Skin of body (tissue), 3 donors: ENCODE data around the gene MORC1. TPM values are rescaled to one million over a fixed set of nuclear protein-coding genes. Genes with fewer than 3 reads are reported as not detected.

Experiments used
- DNase-seq: peaks from one replicate; lab custom pipeline; 2025; lab: John Stamatoyannopoulos, UW
- small RNA-seq: library from RNA; depleted of rRNA; stranded (forward); fragments of <200 nt; gene quantifications from one replicate; pipeline ENCODE3, GENCODE V24; 2014; ENCODE audit warnings: low replicate concordance
- total RNA-seq: library from RNA; depleted of rRNA; stranded (reverse); fragments of >200 nt; gene quantifications from one replicate; pipeline ENCODE4 v1.2.3, GENCODE V29; 2014

Gene MORC1
- total RNA-seq, 1 donor from 2014 or later = not detected

DNA sequence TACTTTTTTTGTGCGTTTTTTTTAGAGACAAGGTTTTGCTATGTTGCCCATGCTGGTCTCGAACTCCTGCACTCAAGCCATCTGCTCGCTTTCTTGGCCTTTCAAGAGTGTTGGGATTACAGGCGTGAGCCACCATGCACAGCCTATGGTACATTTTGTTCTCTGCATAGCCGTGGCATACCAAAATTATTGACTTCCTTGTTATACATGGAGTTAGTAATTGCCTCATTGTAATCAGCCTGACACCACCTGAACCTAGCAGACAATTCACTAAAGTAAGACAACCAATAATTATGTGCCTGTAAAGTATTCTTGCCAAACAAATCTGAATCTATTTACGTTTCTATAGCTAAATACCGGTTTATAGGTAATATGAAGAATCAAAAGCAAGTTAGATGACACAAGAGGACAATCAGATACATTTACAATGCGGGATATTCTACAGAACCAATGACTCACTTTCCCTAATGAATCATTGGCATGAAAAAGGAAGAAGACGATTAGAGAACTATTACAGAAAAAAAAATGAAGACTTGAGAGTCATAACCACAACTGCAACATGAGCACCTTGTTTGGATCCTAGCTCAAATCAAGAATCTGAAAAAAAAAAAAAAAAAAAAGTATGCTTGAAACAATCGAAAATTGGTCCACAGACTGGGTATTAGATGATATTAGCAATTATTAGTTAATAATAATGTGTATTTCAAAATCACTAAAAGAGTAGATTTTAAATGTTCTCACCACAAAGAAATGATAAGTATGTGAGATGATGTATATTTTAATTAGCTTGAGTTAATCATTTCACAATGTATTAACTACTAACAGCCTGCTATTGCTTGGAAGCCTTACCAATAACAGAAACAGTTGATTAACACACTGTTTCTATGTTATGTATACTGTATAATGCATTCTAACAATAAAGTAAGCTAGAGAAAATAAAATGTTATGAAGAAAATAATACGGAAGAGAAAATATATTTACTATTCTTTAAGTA is 171.3 kb downstream of the MORC1 start:
- DNase-seq = no peak

- no peak for DNase-seq
Measured at GRCh38 chr3:108940568-108941263, 177.2 kb downstream of the MORC1 start.

GRCh38 chr3:108940166-108940565 is 177.8 kb downstream of the MORC1 start:
- no peak for DNase-seq

DNA sequence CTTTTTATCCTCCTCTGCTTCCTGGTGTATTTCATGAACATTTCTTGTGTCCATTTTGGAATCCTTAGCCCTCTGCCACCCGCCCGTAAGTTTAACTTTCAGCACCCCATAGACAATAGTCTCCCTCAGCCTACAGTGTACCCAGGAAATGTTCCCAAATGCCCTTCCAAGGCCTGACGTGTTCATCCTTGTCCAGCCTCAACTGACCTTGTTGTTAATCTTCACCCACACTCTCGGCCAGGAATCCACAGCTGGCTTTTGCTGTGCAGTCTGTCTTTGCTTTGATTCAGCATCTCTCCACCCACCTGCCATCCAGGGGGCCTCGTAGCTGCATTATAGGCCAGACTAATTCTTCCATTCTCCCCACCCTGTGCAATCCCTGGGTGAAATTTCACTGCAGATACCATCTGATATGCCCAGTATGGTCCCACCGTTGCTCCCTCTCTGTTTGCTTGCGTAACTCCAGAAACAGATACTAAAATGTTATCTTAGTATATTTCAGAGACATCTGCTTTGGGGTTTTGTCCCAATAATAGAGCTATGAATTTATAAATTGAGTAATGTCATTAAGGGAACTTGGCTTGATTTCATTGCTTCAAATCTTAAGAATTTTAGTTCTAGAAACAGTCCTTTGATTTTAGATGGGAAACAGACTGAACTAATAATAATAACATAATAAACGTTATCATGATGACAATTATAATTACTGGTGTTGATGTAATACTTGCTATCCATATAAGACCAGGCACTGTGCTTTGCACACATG is 180.8 kb downstream of the MORC1 start:
- DNase-seq = no peak

- DNase-seq = no peak
Measured at GRCh38 chr3:108931035-108931434, 186.9 kb downstream of the MORC1 start.

- DNase-seq = no peak
Measured at GRCh38 chr3:108918866-108919265, 199.1 kb downstream of the MORC1 start.

GRCh38 chr3:108914774-108915641 is 202.9 kb downstream of the MORC1 start:
- DNase-seq = no peak

DNA sequence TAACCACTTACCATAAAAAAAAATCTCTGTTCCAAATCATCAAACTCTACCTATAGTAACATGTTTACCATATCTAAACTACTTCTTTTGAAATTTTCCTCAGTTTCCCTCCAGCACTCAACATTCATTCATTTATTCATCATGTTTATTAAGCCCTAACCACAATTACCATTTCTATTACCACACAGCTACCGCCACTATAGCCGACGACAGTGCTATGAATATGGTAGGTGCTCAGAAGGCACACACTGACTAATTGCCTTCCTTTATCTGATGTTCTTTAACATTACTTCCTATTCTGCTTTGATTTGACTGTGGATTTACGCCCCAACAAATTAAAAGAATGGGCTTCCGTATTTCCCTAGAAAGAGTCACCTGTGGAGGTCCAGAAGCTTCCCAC is 208.1 kb downstream of the MORC1 start:
- no peak for DNase-seq

Small RNA genes within 50 kb of the gene (small RNA-seq; reads per million reads assigned to genes)
- not detected for gene RF00012

Other genes starting within 250 kb of the MORC1 start
- gene GUCA1C, start 164.3 kb downstream of the MORC1 start, total RNA-seq = not detected
- not detected for gene C3orf85, start 18.6 kb upstream of the MORC1 start, total RNA-seq
- not detected for gene DPPA2, start 198.4 kb upstream of the MORC1 start, total RNA-seq
- 1.5 TPM for gene DPPA4, start 219.4 kb upstream of the MORC1 start, total RNA-seq